Heart left ventricle (tissue), 13 donors: ENCODE data around the gene GAL3ST1.

ENCODE experiments used
- POLR2A ChIP-seq, 2 donors: fragments of 450-650 bp; IDR thresholded peaks; one replicate each; pipeline ENCODE4 v1.6.1; 2017; ENCODE audit warnings: antibody characterized with exemption in 2 of 2, mild to moderate bottlenecking in 2 of 2, moderate library complexity in 2 of 2
- TF ChIP-seq, protein P1 (sequence below), 12 donors: fragments of 200-600 bp; sonication (generic) in 4 of 12; IDR thresholded peaks; one replicate each; pipeline versions ENCODE4 v1.5.0 to v1.8.0; 2018 to 2022; ENCODE audit warnings: antibody characterized with exemption in 12 of 12, mild to moderate bottlenecking in 5 of 12
- donor health status: ischemic (EF 13 %, LVEDD 7.1; RV severe dilation, severe dysfunction).
- donor health status: DM: no; HTN: yes; CAD: no.
- donor health status: DM: no; HTN: no; CAD: no.
- donor health status: ischemic (EF 25% LVEDD 6.9; RV normal size, moderate dysfunction).
- donor health status: ischemic (EF 25% LVEDD 5.7; RV mildly dilated, moderate dysfunction).
- donor health status: ischemic (EF 35%, LVEDD 5.7; RV mildly dilated, moderate dysfunction).
- donor health status: nonischemic (EF 11% LVEDD 7.7; RV severe dilation, severe dysfunction).
- donor health status: DM: yes; HTN: yes; CAD: no.
- donor health status: PGD.
- donor health status: ischemic (EF 29% LVEDD 5.4; RV normal size, mild dysfunction).
- donor health status: nonischemic (EF 23%, LVEDD 6.1; RV moderate dilation, normal function).

DNA sequence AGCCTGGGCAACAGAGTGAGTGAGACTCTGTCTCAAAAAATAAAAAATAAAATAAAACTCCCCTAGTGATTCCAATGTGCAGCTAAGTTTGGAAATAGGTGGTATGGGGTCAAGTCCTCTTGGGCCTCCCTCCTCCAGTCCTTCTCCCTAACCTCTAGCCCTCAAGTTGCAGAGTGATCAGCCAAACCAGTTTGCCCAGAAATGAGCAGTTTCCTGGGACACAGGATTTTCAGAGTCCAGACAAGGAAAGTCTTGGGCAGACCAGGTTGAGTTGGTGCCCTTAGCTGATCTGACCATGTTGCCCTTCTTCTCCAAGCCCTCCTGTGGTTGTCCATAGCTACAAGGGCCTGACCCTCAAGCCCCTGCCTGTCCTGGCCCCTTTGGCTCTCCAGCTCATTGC, 40.4 kb upstream of the GAL3ST1 start:
- TF ChIP-seq POLR2A (IDR thresholded peaks at IDR 0.05): no peak
- TF ChIP-seq, protein P1, sequence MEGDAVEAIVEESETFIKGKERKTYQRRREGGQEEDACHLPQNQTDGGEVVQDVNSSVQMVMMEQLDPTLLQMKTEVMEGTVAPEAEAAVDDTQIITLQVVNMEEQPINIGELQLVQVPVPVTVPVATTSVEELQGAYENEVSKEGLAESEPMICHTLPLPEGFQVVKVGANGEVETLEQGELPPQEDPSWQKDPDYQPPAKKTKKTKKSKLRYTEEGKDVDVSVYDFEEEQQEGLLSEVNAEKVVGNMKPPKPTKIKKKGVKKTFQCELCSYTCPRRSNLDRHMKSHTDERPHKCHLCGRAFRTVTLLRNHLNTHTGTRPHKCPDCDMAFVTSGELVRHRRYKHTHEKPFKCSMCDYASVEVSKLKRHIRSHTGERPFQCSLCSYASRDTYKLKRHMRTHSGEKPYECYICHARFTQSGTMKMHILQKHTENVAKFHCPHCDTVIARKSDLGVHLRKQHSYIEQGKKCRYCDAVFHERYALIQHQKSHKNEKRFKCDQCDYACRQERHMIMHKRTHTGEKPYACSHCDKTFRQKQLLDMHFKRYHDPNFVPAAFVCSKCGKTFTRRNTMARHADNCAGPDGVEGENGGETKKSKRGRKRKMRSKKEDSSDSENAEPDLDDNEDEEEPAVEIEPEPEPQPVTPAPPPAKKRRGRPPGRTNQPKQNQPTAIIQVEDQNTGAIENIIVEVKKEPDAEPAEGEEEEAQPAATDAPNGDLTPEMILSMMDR (IDR thresholded peaks at IDR 0.05): no peak
